M059J (cell line): ENCODE measurements around the gene LTB4R2. TPM values are rescaled to one million over a fixed set of nuclear protein-coding genes. Genes with fewer than 3 reads are reported as not detected.
"Not testable (repeated sequence)": the region's sequence is repeated elsewhere in the genome, so short reads cannot be mapped to it uniquely, and the experiment has no call there.

Experiments
- DNase-seq: peaks from one replicate; pipeline ENCODE4 v3.0.0-alpha.2; 2012; ENCODE audit warnings: low read depth
- total RNA-seq: library from RNA; depleted of rRNA; stranded (reverse); fragments of >200 nt; shearing (Covaris generic); gene quantifications from 2 replicates; pipeline ENCODE4 v1.2.3, GENCODE V29; 2014

Gene LTB4R2
- total RNA-seq, 1 experiment from 2014 or later: 1.2 TPM

DNA sequence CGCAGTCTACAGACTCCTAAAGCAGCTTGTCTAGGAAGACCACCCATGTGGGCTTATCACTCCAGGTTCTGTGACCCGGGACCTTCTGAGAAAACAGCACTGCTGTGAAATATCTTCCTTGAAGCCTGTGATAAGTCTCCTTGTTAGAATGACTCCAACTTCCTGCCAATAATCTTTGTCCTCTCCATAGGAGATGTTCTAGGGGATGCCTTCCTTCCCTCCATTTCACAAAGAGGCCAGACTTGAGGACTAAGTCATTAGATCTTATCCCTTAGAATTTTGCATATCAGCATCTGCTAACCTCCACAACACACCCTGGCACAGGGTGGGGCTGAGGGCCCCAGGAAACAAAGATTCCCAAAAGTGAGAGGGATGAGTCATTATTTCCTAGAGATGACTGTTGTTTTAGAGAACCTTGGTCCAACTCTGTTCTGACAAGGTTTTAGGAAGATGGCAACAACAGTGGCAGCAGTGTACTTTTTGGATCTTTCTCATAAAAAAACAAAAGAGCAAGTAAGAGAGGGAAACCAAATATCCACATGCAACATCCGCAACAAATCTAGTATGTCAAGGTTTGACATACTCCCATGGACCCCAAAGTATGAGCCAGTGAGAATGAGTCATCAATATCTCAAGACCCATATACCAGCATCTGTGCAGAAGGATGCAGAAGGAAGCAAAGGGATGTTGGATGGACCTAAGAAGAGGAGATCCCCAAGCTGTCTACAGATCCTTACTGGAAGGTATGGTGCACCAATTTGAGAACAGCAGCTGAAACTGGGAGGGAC, 7.4 kb downstream of the LTB4R2 start:
- peak; percentile 68 for DNase-seq

DNA sequence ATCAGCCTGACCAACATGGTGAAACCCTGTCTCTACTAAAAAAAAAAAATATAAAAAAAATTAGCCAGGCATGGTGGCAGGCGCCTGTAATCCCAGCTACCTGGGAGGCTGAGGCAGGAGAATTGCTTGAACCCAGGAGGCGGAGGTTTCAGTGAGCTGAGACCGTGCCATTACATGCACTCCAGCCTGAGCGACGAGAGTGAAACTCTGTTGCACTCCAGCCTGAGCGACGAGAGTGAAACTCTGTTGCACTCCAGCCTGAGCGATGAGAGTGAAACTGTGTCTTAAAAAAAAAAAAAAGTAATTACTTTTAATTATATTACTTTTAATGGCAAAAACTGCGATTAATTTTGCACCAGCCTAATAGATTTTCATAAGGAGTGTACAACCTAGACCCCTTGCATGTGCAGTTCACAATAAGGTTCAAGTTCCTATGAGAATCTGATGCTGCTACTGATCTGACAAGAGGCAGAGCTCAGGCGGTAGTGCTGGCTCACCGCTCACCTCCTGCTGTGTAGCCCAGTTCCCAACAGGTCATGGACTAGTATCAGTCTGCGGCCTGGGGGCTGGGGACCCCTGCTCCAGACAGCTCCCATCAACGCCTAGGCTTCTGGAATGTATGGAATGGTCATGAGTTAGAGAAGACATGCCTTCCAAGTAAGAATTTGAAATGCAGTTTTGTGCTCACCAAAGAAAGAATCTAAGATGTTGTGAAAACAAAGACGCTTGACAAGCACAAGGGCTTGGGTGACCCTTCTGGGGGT, 11.5 kb downstream of the LTB4R2 start:
- DNase-seq: no peak

DNA sequence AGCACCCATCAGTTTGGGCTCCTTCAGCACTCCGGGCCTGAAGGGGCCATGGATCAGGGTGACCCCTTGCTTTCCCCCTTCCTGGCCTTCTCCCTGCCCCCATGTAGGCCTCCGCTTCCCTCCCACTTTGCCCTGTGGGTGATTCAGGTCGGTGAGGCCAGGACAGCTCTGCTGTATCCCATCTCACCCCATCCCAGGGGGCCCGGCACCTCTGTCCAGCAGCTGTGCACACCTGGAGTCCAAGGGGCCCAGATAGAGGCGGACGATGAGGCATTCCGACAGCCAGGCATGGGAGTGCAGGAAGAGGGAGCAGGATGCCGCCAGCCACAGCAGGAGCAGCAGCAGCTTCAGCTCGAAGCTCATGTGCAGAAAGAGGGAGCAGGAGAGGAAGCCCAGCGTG, 12.7 kb downstream of the LTB4R2 start:
- no peak for DNase-seq

DNA sequence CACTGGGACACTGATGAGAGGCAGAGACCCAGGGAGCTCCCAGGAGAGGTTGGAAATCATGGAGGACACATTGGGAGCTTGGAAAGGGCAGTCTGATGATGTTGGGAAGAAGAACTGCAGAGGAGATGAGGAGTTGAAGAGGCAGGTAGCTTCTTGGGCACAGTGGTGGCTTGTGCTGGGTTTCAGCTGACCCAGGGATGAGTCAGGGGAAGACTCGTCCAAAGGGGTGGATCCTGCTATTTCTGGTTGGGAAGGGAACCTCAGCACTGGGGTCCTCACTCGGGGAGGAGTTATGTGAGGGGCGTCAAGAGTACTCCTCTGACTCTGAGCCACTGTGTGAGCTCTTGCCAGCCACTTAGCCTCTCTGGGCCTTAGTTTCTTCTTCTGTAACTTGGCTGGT, 13.4 kb downstream of the LTB4R2 start:
- no peak for DNase-seq

DNA sequence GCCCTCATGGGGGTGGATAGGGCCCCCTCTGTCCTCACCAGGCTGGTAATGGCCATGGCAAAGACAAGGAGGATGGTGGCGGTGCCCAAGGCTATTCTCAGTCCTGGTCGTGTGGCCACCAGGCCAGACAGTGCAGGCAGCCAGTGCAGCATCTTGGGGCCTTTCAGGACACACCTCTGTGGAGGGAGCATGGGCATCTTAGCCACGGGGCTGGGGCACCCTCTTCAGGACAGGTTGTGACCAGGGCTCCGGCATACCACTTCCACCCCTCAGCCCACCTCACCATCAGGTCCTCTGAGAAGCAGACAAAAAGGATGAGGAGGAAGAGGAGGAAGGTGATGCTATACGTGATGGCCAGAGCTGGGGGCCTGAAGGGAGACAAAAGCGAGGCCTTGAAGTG, 14.1 kb downstream of the LTB4R2 start:
- no peak for DNase-seq

DNA sequence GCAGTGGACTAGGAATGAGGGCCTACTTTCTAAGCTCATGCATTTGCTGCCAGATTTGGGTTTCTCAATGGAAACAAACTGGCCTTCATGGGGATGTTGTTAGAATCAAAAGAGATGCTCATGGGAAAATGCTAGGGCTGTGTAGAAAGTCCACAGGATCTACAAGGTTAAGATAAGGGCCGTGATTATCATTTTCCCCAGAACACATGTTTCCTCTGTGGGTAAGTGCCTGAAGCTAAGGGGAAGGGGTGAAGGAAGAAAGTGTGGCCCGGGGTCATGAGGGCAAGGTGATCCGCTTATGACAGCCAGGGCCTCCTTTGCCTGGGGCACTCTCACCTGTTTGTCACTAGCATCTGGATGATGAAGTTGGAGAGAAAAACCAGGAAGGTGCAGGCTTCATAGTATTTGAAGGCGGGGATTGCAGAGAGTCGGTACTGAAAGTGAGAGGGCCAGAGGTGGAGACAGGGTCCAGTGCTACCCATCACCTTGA, 15.1 kb downstream of the LTB4R2 start:
- DNase-seq: no peak

DNA sequence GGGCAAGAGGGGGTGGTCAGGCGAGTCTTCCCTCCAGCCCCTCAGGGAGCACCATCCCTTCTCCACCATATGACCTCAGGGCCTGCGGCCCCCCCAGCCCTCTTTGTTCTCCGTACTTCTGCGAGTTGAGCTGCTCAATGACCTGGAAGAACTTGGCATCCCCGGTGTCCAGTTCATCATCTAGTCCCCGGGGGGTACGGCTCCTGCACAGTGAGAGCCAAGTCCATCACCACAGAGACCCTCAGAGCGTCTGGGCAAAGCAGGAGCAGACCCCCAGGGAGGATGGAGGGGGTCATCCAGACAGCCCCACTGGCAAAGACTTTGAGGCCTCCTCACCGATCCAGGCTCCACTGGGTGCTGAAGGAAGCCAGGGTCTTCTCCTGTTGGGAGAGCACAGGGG, 16.0 kb downstream of the LTB4R2 start:
- DNase-seq: no peak

DNA sequence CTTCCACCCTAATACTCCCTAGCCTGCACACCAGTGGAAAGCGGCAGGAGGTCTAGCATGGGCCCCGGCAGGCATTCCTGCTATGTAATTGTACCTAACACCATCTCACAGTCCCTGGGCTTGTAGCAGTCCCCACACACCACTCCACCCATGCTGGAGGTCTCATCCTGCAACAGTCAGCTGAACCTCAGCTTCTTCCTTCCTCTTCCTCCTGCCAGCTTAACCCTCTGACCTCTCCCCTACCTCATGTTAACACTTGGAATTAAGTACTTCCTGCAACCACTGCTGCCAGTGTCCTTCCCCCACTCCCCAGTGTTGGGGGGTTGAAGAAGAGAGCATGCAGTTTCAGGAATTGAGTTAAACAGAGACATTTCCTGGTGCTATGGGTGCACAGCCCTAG, 17.4 kb downstream of the LTB4R2 start:
- DNase-seq: no peak

DNA sequence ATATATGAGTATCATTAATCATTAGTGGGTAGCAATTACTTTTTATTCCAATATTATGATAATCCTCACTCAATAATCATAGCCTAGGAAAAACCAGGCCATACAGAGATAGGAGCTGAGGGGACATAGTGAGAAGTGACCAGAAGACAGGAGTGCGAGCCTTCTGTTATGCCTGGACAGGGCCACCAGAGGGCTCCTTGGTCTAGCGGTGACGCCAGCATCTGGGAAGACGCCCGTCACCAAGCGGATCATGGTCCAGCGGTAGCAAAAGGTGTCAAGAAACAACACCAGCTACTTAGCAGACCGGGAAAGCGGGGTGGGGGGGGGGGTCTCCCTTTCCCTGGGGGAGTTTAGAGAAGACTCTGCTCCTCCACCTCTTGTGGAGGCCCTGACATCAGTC, 18.0 kb downstream of the LTB4R2 start:
- not testable (repeated sequence) for DNase-seq

DNA sequence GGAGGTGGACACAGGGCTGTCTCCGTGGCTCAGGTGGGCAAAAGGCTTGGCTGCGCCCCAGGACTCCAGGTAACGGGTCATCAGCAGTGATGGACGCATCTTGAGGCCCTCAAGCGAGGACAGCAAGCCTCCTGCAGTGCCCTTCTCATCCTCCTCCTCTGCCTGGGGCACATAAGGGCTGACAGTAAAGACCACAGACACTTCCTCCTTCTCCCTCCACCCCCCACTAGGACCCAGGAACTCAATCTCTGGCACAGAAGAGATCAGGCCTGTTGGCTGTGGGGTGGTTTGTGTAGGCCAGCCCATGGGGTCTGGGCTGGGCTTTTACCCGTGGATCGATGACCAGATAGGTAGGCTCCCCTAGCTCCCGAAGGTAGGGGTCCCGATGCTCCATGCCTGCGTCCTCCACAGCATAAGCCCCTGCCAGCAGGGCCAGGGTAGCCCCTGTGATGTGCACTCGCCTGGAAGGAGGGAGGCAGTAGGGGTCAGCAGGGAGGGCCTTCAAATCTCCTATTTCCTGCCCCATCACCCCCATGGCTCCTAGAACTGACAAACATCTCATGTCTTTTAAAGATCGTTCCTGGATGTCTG, 19.2 kb downstream of the LTB4R2 start:
- DNase-seq: no peak

DNA sequence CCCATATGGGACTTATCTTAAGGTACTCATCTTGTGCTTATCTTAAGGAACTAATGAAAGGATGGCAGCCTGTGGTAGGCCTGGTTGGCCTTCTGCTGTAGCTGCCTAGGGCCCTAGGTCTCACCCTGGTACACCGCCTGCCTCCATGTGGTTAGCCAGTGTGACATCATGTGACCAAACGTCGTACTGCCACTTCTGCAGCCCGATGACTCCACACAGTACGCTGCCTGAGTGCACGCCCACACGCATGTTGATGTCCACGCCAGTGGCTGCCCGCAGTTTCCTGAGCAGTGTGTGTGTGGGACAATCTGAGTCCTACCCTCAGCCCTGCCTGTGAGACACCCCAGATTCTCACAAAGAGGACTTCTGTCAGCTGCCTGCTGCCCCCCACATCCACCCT, 19.8 kb downstream of the LTB4R2 start:
- DNase-seq: no peak

DNA sequence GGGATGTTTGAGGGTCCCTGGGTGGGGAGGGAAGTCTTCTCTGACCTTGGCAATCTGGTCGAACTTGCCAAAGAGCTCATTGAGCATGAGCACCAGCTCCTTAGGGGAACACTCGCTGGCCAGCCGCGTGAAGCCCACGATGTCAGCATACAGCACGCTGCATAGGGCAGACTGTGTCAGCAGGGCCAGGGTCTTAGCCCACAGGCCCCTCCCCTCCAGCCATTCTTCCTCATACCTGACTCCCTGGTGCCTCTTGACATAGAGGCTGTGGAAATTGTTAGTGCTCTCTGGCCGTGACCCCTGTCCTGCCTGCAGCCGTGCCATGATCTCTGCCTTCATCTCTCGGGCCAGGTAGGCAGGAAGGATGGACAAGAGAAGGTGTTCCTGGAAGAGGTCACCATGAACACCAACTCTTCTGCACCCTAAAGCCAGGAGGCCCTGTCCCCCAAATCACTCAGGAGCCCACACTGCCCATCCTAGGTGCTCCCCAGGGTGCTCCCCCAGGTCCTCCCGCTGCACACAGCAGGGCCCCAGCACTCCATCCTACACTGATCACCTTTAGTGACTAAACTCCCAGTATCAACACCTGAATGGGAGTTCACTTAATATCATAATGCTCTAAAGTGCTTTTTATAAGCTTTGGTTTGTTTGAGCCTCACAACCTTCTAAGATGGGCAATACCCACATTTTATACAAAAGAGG, 21.2 kb downstream of the LTB4R2 start:
- no peak for DNase-seq

DNA sequence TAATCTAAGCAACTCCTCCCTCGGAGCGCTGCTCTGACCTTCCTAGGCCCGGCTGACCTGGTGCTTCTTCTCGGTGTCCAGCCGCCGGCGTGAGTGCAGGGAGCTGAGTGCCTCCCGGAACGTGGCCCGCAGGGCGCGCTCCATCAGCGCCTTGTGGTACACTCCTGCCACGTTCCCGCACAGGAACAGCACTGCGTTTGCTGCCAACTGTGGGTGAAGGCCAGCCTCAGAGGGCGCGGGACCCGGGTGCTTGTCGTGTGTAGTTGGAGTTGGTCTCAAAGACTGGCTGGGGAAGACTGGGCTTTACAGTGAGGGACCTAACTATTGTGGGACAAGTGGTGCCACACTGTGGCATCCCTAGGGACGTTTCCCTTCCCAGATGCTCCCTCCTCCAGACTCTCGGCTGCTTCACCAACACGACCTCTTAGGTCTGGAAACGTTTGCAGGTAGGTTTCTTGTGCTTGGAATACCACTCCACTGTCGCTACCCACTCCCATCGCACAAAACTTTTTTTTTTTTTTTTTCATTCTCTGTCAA, 21.9 kb downstream of the LTB4R2 start:
- DNase-seq: no peak

DNA sequence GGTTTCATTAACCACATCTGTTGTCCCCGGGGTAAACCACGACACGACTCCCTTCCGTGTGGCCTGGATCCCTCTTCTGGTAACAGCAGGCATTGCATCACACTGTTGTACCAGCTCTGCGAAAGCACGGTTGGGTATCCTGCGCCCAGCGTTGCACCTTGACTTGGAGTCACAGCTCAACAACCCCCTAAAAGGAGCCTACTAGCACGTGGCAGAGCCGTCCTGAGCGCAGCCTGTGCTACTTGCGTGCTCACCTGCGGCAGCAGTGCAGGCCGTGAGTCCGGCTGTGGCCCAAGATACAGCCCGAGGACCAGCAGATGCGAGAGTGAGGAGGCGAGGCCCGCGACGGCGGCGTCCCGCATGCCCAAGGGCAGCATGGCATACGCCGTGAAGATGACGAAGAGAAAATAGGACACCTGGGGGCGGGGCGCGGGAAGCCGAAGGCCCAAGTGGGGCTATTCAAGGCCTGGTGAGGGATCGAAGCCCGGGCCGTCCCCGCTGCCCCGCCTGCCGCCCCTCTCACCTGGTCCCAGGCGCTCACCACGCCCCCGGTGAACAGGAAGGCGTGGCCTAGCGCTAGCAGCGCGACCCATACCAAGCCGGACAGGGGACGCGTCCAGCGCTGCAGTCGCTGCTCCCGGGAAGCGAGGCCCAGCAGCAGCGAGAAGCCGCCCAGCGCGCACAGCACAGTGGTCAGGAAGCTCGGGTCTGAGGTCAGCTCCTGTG, 22.5 kb downstream of the LTB4R2 start:
- peak; percentile 69 for DNase-seq

DNA sequence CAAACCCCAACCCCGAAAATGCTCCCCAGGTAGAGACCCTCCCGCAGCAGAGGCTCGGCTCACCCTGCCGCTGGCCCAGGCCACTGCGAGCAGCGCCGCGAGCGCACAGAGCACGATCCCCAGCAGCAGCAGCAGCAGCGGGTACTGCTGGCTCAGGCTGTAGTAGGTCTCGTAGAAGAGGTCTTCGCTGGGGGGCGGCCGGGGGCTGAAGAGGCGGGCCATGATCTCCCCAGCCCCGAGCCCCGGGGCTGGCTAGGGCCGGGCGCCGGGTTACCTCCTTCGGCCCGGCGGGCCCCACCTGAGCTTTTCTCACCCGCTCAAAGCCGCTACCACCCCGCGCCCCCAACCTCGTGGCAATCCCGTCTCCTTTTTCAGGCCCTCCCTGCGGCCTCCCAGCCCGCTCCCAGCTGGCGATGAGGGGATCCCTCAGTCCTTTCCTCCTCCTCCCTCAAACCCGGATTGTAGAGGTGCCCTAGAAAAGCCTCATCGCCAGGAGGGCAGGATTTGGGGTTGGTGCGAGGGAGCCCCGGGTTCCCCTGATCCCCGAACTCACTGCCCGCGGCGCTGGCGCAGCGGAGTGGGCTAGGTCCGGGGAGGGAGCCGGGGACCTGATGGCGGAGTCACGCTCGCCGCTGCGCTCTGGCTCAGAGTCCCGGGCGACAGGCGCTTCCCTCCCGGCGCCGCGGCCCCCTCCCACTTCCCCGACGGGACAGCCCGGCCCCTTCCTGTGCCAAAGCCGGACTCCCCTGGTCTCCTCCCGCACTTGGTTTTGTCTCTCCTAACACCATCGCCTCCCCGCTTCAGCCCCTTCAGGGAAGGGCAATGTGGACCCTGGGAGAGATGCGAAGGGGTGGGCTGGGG, 24.7 kb downstream of the LTB4R2 start, which contains the start of gene ADCY4:
ADCY4 (minus strand) TSS at position 641 of the 861 bp plus-strand sequence; CDS start at position 222, 419 bp downstream.
- DNase-seq: no peak

DNA sequence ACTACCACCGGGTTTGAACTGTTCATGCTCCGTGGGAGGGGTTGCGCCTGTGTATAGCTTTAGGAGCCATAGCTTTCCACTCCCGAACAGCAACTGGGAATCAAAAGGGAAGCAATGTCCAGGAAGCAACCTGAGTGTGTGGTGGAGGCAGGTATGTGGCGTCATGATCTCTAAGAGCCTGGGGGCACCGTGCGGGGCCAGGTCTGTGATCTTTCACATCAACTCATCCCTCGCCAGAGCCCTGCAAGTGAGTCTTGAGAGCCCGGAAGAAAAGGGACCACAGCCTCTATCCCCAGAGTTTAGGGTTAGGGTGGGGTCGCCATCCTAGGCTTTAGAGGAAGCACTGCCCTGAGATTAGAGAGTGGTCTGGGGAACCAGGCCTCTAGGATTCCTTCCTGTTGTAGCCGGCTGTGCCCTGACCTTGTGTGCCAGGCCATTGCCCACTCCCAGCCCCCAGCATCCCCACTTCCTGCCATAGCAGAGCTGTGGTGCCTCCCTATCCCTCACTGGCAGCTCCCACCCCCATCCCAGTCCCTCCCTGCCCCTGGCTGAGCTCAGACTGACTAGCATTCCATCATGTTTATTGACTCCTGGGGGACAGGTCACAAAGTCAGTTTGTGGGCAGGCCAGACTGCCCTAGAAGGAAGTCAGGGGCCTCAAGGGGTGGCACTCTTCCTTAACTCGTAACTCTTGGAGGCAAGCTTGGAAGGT, 25.7 kb downstream of the LTB4R2 start:
- DNase-seq: no peak

DNA sequence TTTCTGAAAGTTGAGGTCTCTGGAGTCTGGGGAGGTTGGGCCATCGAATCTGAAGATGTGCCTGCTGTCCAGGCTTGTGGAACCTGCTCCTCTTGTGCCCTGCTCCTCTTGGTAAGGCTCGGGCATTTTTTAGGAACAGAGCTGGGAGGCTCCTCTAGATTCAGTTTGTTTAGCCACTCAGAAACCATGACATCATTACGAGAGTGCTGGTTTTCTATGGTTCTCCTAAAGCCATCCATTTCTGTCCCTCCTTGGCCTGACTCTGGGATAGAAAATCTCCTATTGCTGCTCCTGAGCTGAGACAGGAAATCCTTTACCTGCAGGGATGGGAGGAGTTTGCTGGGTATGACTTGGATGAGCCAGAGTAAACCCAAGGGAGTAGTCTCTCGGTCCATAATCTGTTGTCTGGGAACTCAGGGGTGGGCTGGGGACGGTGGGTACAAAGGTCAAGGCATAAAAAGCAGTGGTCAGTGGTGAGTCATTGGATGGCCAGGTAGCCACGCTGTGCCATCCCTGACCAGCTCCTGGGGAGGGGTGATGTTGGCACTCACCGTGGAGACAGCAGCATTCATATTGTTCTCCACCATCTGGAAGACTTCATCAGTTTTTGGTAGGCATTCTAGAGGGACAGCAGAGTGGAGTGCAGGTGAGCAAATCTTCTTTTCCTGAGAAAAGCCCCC, 27.3 kb downstream of the LTB4R2 start:
- DNase-seq: no peak

DNA sequence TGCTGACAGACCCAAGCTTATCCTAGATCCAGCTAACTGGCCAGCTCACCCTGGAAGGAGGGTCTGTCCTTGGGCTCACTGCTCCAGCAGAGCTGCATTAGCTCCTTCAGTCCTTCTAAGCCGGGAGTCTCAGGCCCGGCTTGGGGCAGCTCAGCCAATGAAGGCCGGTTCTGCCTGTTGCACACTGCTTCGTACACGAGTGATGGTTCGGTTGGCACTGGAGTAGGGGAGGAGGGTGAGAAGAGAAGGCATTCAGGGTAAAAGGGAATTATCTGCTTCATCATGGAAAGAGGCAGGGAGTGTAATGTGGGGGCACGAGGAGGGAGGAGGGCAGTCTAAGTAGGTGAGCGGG, 27.9 kb downstream of the LTB4R2 start:
- DNase-seq: no peak

DNA sequence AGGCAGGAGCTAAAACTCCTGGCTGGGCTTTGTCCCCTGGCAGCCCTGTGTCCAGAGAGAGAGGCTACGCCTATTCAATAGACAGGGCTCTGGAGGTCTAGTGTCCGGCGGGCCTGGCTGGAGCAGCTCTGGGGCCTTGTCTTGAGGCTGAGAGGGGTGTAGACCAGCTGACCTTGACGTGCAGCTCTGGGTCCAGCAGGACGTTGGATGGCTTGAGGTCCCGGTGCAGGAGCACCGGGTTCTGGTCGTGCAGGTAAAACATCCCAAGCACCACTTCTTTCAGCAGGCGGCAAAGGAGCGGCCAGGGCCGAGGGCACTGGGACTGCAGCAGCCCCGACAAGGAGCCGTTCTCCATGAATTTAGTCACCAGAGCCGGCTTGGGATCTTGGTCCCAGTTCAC, 28.9 kb downstream of the LTB4R2 start:
- no peak for DNase-seq
